ENCODE data around the gene GID8. TPM values are rescaled to one million over a fixed set of nuclear protein-coding genes. Genes with fewer than 3 reads are reported as not detected.

The GID8 gene
- total and polyA plus RNA-seq, 2 of the 13 experiments (the other 11 are each of a cell fraction or from before 2014, with no cell fraction given): 39.6 to 59.8 TPM

GRCh38 chr20:62913043-62913630, 24.8 kb upstream of the GID8 start (continued):
- TF ChIP-seq PAXIP1 (CRISPR knock-in tag; conservative IDR thresholded peaks at IDR 0.05): peak; percentile 62; the same call in 1 of the 2 replicates
- no peak for TF ChIP-seq FOXP1 (IDR thresholded peaks at IDR 0.05)
- TF ChIP-seq FOXP1 (CRISPR knock-in tag; IDR thresholded peaks at IDR 0.05): peak; percentile 22; the same call in 1 of the 2 replicates
- peak; percentile 32; the same call in 1 of the 2 replicates for TF ChIP-seq THAP9 (CRISPR knock-in tag; IDR thresholded peaks at IDR 0.05; ENCODE audit: borderline replicate concordance)
- no peak for TF ChIP-seq ATF4 (CRISPR knock-in tag; IDR thresholded peaks at IDR 0.05)
- TF ChIP-seq HDAC1 (CRISPR knock-in tag; IDR thresholded peaks at IDR 0.05): peak; percentile 74
- TF ChIP-seq ZNF224 (CRISPR knock-in tag; IDR thresholded peaks at IDR 0.05): peak; percentile 59; the same call in 1 of the 2 replicates
- TF ChIP-seq MED13 (CRISPR knock-in tag; IDR thresholded peaks at IDR 0.05): no peak
- TF ChIP-seq ZNF280B (CRISPR knock-in tag; IDR thresholded peaks at IDR 0.05; ENCODE audit: borderline replicate concordance): 0 out of 2 replicates have a peak, but pooled peaks have one; percentile 35
- no peak for TF ChIP-seq ZNF17 (CRISPR knock-in tag; IDR thresholded peaks at IDR 0.05)
- peak; percentile 76 for TF ChIP-seq ZNF574 (CRISPR knock-in tag; IDR thresholded peaks at IDR 0.05)
- peak; percentile 30; the same call in 1 of the 2 replicates for TF ChIP-seq ZNF687 (CRISPR knock-in tag; IDR thresholded peaks at IDR 0.05)
